ENCODE measurements around the gene POPDC3.
A peak's percentile ranks its signal among the peaks of the same experiment; 100 is the strongest.

POPDC3 gene

GRCh38 chr6:105179244-105180065 is at the start of gene POPDC3:
TSS of gene POPDC3 (minus strand) at chr6:105180014. CDS start at chr6:105161909, 18,105 bp downstream.
- TF ChIP-seq CEBPB (IDR thresholded peaks at IDR 0.05), result no peak
- no peak for TF ChIP-seq FOXM1 (IDR thresholded peaks at IDR 0.05; ENCODE audit: borderline replicate concordance, low read depth)
- peak; percentile 39; the same call in 1 of the 2 replicates for TF ChIP-seq ZBTB7A (IDR thresholded peaks at IDR 0.05; ENCODE audit: low read depth)
- TF ChIP-seq MAX (IDR thresholded peaks at IDR 0.05), result peak; percentile 56; the same call in 1 of the 2 replicates

- no peak for TF ChIP-seq CEBPB (IDR thresholded peaks at IDR 0.05)
- no peak for TF ChIP-seq ZBTB7A (IDR thresholded peaks at IDR 0.05; ENCODE audit: low read depth)
These were observed 47.5 kb upstream of the POPDC3 start for GRCh38 chr6:105227295-105227767.

GRCh38 chr6:105226598-105227294 is 46.9 kb upstream of the POPDC3 start:
- TF ChIP-seq EGR1 (IDR thresholded peaks at IDR 0.05) (no peak), RAD21 (IDR thresholded peaks at IDR 0.05; ENCODE audit: low read depth) (no peak), TEAD4 (IDR thresholded peaks at IDR 0.05) (no peak), YY1 (IDR thresholded peaks at IDR 0.05; ENCODE audit: low read depth) (no peak), USF1 (IDR thresholded peaks at IDR 0.05) (no peak), FOXM1 (IDR thresholded peaks at IDR 0.05; ENCODE audit: borderline replicate concordance, low read depth) (no peak), CEBPB (IDR thresholded peaks at IDR 0.05) (no peak)

- no peak for TF ChIP-seq TAF1 (IDR thresholded peaks at IDR 0.05; ENCODE audit: low read depth)
- no peak for TF ChIP-seq FOXM1 (IDR thresholded peaks at IDR 0.05; ENCODE audit: borderline replicate concordance, low read depth)
- no peak for TF ChIP-seq EGR1 (IDR thresholded peaks at IDR 0.05)
- TF ChIP-seq EP300 (IDR thresholded peaks at IDR 0.05; ENCODE audit: borderline replicate concordance), result no peak
- no peak for TF ChIP-seq CREB1 (IDR thresholded peaks at IDR 0.05; ENCODE audit: low read depth)
- TF ChIP-seq TCF12 (IDR thresholded peaks at IDR 0.05; ENCODE audit: low read depth), result no peak
- no peak for TF ChIP-seq TEAD4 (IDR thresholded peaks at IDR 0.05)
- no peak for TF ChIP-seq ZBTB7A (IDR thresholded peaks at IDR 0.05; ENCODE audit: low read depth)
- TF ChIP-seq NFIC (IDR thresholded peaks at IDR 0.05), result no peak
- no peak for TF ChIP-seq REST (IDR thresholded peaks at IDR 0.05; ENCODE audit: low read depth)
- TF ChIP-seq YY1 (IDR thresholded peaks at IDR 0.05; ENCODE audit: low read depth), result no peak
- no peak for TF ChIP-seq RAD21 (IDR thresholded peaks at IDR 0.05; ENCODE audit: low read depth)
- TF ChIP-seq USF1 (IDR thresholded peaks at IDR 0.05), result no peak
- TF ChIP-seq CEBPB (IDR thresholded peaks at IDR 0.05), result no peak
- no peak for TF ChIP-seq MAX (IDR thresholded peaks at IDR 0.05)
These were observed 43.4 kb upstream of the POPDC3 start for GRCh38 chr6:105223242-105223641.

GRCh38 chr6:105220186-105220585 is 40.4 kb upstream of the POPDC3 start:
- TF ChIP-seq YY1 (IDR thresholded peaks at IDR 0.05; ENCODE audit: low read depth), result no peak
- no peak for TF ChIP-seq USF1 (IDR thresholded peaks at IDR 0.05)
- TF ChIP-seq MAX (IDR thresholded peaks at IDR 0.05), result no peak
- no peak for TF ChIP-seq CEBPB (IDR thresholded peaks at IDR 0.05)
- TF ChIP-seq EP300 (IDR thresholded peaks at IDR 0.05; ENCODE audit: borderline replicate concordance), result no peak
- TF ChIP-seq TCF12 (IDR thresholded peaks at IDR 0.05; ENCODE audit: low read depth), result no peak
- no peak for TF ChIP-seq TEAD4 (IDR thresholded peaks at IDR 0.05)
- TF ChIP-seq CREB1 (IDR thresholded peaks at IDR 0.05; ENCODE audit: low read depth), result no peak
- TF ChIP-seq REST (IDR thresholded peaks at IDR 0.05; ENCODE audit: low read depth), result no peak
- TF ChIP-seq FOXM1 (IDR thresholded peaks at IDR 0.05; ENCODE audit: borderline replicate concordance, low read depth), result no peak
- TF ChIP-seq RAD21 (IDR thresholded peaks at IDR 0.05; ENCODE audit: low read depth), result no peak
- TF ChIP-seq TAF1 (IDR thresholded peaks at IDR 0.05; ENCODE audit: low read depth), result no peak
- TF ChIP-seq ZBTB7A (IDR thresholded peaks at IDR 0.05; ENCODE audit: low read depth), result no peak
- no peak for TF ChIP-seq EGR1 (IDR thresholded peaks at IDR 0.05)
- no peak for TF ChIP-seq NFIC (IDR thresholded peaks at IDR 0.05)
